Measurements from ENCODE around the gene RGS8. TPM values are rescaled to one million over a fixed set of nuclear protein-coding genes. Genes with fewer than 3 reads are reported as not detected.

The RGS8 gene
- total RNA-seq, 1 experiment from 2014 or later = not detected

DNA sequence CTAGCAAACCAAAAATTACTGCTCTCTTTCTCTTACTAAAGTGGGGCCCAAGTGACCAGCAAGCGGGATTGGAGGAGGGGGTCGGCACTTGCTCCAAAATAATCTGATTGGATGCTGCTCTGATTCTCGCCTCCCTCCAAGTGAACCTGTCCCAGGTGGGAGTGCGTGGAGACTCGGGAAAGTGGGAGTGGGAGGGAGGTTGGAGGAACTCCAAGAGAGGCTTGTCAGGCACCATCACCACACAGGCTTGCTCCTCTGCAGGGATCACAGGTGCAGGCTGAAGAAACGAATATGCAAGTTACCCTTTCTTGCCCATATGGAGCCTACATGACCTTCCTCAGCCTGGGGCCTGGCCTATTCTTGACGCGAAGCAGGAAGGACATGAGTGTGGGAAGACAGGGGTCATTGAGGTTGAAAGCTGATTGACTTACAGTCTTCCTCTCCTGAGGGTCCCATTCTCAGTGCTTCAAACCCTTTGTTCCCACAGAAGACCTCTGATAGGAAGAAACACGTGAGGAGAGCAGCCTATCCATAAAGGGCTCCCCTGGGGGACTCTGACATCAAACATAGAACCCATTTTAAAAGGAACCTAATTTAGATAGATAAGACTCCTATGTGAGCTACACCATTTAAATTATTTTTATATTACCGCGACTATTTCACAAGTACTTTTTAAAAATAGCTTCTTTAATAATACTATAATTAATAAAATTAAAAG, 14.2 kb downstream of the RGS8 start:
- H3K27me3 ChIP-seq (ENCODE audit: control insufficient read depth, insufficient read depth, low read length) = peaks cover 8% of the 10 kb centered on the region
- ATAC-seq (no peak), DNase-seq (ENCODE audit: low read depth, low spot score) (no peak)
- in situ Hi-C loops (cut with HindIII; ENCODE audit: low pct_unique_long_range_greater_than_20kb, low sequenced_read_pairs) = no loop called here
- H3K27ac ChIP-seq (ENCODE audit: low read length) = no peak overlapping the region
- intact Hi-C loops (cut with micrococcal nuclease; ENCODE audit: unreplicated experiment) = no loop called here
- no peaks in the 10 kb centered on the region for H3K36me3 ChIP-seq (ENCODE audit: control insufficient read depth, insufficient read depth, low read length)
- ChIA-PET POLR2A (interaction anchor here (0.5 kb wide), 1 partner anchor 16 kb away, joined by 3 read pairs; no protein-coding TSS in a partner anchor), CTCF (no interaction called here)
- no peak overlapping the region for H3K4me3 ChIP-seq (ENCODE audit: low read depth in 2 of 2, low read length in 2 of 2)
- TF ChIP-seq SIN3A (IDR thresholded peaks at IDR 0.05; ENCODE audit: borderline replicate concordance, insufficient read depth, low read depth, low read length) = no peak
- no peaks in the 10 kb centered on the region for H3K4me1 ChIP-seq (ENCODE audit: control insufficient read depth, insufficient read depth, low read length)
- H3K9me3 ChIP-seq (ENCODE audit: control insufficient read depth, insufficient read depth, low read depth, low read length) = no peaks in the 10 kb centered on the region
- no TSS peak for BruUV-seq (replicated peaks)

DNA sequence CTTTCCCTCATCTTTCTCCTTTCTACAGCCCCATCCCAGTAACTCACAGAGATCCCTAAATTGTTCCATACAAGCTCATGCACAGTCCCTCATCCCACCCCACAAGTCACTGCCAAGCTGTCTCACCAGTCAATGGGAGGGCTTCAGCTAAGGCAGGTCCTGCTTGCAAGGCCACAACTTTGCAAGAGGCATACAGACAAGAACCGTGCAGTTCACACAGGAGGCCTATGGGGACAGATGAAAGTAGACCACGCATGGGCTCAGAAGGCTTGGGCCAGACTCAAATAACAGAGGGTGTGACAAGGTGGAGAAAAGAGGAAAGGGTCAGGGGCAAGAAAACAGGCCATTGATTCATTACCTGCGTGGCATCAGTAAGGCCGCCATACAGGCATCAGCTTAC, 15.1 kb downstream of the RGS8 start:
- POLR2A ChIA-PET = no interaction called here
- CTCF ChIA-PET = no interaction called here

More for the DNA sequence above, 15.1 kb downstream of the RGS8 start:
- Histone ChIP-seq H3K4me3 (ENCODE audit: low read depth in 2 of 2, low read length in 2 of 2) (no peak overlapping the region), H3K27ac (ENCODE audit: low read length) (no peak overlapping the region), H3K27me3 (ENCODE audit: control insufficient read depth, insufficient read depth, low read length) (peaks cover 9% of the 10 kb centered on the region), H3K4me1 (ENCODE audit: control insufficient read depth, insufficient read depth, low read length) (no peaks in the 10 kb centered on the region), H3K36me3 (ENCODE audit: control insufficient read depth, insufficient read depth, low read length) (no peaks in the 10 kb centered on the region), H3K9me3 (ENCODE audit: control insufficient read depth, insufficient read depth, low read depth, low read length) (no peaks in the 10 kb centered on the region)
- intact Hi-C loops (cut with micrococcal nuclease; ENCODE audit: unreplicated experiment) = no loop called here
- ATAC-seq (no peak), DNase-seq (ENCODE audit: low read depth, low spot score) (no peak)
- TF ChIP-seq SIN3A (IDR thresholded peaks at IDR 0.05; ENCODE audit: borderline replicate concordance, insufficient read depth, low read depth, low read length) (no peak), POLR2AphosphoS5 (IDR thresholded peaks at IDR 0.05; ENCODE audit: low read depth, low read length) (no peak), TCF7L2 (IDR thresholded peaks at IDR 0.05; ENCODE audit: low read depth, low read length) (no peak)
- TF ChIP-seq, protein P1, sequence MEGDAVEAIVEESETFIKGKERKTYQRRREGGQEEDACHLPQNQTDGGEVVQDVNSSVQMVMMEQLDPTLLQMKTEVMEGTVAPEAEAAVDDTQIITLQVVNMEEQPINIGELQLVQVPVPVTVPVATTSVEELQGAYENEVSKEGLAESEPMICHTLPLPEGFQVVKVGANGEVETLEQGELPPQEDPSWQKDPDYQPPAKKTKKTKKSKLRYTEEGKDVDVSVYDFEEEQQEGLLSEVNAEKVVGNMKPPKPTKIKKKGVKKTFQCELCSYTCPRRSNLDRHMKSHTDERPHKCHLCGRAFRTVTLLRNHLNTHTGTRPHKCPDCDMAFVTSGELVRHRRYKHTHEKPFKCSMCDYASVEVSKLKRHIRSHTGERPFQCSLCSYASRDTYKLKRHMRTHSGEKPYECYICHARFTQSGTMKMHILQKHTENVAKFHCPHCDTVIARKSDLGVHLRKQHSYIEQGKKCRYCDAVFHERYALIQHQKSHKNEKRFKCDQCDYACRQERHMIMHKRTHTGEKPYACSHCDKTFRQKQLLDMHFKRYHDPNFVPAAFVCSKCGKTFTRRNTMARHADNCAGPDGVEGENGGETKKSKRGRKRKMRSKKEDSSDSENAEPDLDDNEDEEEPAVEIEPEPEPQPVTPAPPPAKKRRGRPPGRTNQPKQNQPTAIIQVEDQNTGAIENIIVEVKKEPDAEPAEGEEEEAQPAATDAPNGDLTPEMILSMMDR (IDR thresholded peaks at IDR 0.05) = no peak
- TF ChIP-seq, protein P2, sequence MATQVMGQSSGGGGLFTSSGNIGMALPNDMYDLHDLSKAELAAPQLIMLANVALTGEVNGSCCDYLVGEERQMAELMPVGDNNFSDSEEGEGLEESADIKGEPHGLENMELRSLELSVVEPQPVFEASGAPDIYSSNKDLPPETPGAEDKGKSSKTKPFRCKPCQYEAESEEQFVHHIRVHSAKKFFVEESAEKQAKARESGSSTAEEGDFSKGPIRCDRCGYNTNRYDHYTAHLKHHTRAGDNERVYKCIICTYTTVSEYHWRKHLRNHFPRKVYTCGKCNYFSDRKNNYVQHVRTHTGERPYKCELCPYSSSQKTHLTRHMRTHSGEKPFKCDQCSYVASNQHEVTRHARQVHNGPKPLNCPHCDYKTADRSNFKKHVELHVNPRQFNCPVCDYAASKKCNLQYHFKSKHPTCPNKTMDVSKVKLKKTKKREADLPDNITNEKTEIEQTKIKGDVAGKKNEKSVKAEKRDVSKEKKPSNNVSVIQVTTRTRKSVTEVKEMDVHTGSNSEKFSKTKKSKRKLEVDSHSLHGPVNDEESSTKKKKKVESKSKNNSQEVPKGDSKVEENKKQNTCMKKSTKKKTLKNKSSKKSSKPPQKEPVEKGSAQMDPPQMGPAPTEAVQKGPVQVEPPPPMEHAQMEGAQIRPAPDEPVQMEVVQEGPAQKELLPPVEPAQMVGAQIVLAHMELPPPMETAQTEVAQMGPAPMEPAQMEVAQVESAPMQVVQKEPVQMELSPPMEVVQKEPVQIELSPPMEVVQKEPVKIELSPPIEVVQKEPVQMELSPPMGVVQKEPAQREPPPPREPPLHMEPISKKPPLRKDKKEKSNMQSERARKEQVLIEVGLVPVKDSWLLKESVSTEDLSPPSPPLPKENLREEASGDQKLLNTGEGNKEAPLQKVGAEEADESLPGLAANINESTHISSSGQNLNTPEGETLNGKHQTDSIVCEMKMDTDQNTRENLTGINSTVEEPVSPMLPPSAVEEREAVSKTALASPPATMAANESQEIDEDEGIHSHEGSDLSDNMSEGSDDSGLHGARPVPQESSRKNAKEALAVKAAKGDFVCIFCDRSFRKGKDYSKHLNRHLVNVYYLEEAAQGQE (IDR thresholded peaks at IDR 0.05; ENCODE audit: insufficient read depth in 1 of 2, low read depth in 2 of 2, low read length in 1 of 2) = no peak
- in situ Hi-C loops (cut with HindIII; ENCODE audit: low pct_unique_long_range_greater_than_20kb, low sequenced_read_pairs) = no loop called here
- BruUV-seq (replicated peaks) = no TSS peak
